Activated CD4-positive, alpha-beta T cell treated with anti-CD3 and anti-CD28 coated beads for 1 hour (primary cell): Measurements from ENCODE around the gene ALDH8A1.

Experiments used
- DNase-seq: peaks from one replicate; pipeline ENCODE4 v3.0.0-alpha.2; 2020

Gene ALDH8A1

DNA sequence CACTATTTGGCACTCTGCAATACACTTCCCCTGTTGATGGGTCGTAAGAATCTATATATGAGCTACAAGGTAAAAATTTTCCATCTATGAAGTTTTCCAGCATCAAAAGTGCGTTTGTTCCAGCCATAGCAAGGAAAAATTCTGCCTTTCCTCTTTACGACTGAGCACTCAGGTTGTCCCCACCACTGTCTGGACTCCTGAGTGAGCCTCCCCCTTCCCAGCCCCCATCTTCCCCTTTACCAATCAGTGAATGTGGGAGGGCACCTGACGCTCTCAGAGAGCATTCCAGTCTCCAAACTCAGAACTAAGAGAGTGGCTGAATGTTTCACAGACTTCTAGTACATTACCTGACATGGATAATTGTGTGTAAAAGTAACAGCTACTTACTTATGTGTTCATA lies at the start of gene ALDH8A1:
ALDH8A1 (minus strand) TSS at position 175 of the 400 bp plus-strand sequence; CDS start at position 127, 48 bp downstream.
- no peak for DNase-seq

GRCh38 chr6:134999107-134999506 lies 49.2 kb upstream of the ALDH8A1 start:
- no peak for DNase-seq

DNA sequence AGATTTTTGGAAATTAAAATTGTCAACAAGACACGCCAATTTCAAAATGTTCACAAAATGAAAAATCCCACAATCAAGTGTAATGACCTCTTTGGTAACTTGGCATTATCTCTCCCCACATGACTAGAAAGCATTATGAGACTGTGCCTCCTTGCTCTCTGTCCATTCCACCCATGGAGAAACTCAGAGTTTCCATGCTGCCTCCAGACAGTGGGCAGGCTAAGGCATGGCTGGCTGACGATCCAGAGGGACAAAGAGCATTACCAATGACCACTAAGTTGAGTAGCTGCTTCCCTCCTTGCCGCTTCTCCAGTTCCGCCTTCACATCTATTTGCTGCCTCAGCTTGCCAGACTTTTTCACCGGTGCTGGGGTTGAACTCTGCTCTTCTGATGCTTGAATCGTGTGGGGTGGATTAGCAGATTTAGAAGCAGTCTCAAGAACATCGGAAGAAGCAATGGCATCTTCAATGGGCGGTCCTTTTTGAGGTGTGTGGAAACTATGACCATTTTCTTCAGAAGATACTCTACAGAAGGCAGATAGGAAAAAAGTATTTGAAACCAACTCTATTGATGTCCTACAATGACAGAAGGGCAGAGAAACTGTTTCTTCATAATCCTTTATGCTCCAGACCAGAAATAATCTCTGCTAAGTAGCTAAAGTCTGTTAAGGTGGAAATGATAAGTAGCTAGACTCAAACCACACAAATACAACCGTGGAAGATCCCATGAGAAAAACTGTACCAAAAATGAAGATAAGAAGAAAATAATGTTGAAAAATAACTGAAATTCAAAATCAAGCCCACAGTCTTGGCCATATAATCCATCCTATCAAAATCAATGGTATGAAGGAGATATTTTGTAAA lies 47.5 kb upstream of the ALDH8A1 start:
- no peak for DNase-seq

GRCh38 chr6:134995536-134995935 lies 45.6 kb upstream of the ALDH8A1 start:
- DNase-seq, result no peak

- DNase-seq, result no peak
Observed at GRCh38 chr6:134994431-134994830, 44.5 kb upstream of the ALDH8A1 start.

DNA sequence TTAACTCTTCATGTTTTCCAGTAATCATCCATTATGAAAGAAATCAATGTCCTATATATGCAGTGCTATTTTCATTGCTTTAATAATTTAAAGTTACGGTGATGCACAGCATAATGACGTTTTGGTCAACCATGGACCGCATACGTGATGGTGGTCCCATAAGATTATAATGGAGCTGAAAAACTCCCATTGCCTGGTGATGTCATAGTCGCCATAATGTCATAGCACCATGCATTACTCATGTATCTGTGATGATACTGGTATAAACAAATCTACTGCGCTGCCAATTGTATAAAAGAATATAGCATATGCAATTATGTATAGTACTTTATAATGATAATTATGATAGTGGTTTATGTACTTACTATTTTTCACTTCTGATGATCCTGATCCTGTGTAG lies 42.3 kb upstream of the ALDH8A1 start:
- DNase-seq, result no peak

DNA sequence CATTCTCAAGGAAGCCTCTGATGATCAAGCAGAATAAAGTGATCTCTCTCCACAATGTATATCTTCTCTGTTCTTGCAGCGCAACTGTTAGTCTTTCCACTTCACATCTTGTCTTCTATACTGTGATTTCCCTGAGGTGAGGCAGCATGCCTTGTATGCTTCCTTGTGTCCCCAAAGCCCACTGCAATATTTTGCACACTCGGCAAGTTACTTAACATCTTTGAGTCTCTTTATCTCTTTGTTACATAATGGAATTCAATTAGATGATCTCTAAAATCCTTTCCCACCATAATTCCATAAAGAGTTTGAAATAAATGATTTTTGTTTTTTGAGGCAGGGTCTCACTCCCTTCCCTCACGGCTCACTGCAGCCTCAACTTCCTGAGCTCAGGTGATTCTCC lies 40.4 kb upstream of the ALDH8A1 start:
- no peak for DNase-seq

DNA sequence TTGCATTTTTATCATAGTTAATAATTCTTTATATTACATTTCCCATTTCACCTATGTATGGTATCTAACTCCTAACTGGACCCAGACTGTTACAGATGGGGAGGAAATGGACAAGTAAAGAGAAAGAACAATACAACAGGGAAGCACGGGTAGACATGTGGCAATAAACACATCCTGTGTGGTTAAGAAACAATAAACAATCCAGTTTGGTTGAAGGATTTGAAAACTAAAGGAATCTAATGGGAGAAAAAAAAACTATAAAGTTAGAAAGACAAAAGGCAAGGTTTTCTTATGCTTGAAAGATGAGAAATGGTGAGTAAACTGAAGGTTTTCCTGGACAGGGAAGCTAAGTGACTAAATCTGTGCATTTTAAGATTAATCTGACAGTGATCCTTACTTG lies 34.9 kb upstream of the ALDH8A1 start:
- no peak for DNase-seq

- DNase-seq, result no peak
Observed at GRCh38 chr6:134983823-134984222, 33.9 kb upstream of the ALDH8A1 start.

DNA sequence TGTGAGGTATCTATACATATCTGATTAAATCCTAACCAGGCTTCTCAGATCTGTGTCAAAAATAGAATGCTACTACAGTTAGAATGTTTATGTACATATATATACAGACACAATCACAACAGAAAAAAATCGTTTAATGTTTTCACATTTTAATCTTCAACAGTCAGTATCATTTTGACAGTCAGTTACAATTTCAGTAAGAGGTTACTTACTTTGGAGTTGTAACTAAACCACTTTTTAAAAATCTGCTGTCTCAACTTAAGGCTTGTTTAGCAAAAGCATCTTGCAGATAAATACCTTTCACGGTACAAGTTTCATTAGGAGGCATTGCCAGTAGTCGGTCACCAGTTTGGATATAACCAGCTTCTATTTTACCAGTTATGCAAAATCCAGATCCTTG lies 32.3 kb upstream of the ALDH8A1 start:
- DNase-seq, result no peak

DNA sequence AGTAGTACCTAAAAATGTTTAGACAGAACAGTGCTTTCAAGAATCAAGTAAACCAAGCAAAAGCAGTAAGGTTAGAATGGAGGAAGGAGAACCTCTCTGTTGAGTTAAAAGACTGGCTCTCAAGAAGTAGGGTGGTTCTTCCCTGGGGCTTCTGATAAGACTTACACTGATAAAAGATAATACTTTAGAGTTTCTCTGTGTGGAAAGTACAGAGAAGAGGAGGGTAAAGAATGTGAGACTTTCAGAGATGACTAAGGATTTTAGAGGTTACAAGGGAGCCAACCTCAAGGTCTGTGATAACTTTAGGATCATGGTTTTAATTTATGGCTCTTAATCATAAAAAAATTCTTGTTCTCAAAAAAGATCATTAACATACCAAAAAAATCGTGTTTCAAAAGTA lies 30.9 kb upstream of the ALDH8A1 start:
- DNase-seq, result no peak

GRCh38 chr6:134979142-134979541 lies 29.2 kb upstream of the ALDH8A1 start:
- DNase-seq, result no peak

DNA sequence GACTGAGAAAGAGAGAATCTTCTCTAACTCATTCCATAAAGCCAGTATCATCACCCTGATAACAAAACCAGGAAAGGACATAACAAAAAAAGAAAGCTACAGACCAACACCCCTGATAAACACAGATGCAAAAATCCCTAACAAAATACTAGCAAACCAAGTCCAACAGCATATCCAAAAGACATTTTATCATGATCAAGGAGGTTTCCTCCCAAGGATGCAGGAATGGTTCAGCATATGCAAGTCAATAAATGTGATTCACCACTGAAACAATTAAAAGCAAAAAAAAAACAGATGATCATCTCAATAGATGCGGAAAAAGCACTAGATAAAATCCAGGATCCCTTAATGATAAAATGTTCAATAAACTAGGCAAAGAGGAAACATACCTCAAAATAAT lies 24.5 kb upstream of the ALDH8A1 start:
- DNase-seq, result no peak

- no peak for DNase-seq
Observed at GRCh38 chr6:134967711-134968110, 17.8 kb upstream of the ALDH8A1 start.

- DNase-seq, result no peak
Observed at GRCh38 chr6:134964451-134965203, 14.7 kb upstream of the ALDH8A1 start.

- DNase-seq, result no peak
Observed at GRCh38 chr6:134962421-134962820, 12.5 kb upstream of the ALDH8A1 start.

DNA sequence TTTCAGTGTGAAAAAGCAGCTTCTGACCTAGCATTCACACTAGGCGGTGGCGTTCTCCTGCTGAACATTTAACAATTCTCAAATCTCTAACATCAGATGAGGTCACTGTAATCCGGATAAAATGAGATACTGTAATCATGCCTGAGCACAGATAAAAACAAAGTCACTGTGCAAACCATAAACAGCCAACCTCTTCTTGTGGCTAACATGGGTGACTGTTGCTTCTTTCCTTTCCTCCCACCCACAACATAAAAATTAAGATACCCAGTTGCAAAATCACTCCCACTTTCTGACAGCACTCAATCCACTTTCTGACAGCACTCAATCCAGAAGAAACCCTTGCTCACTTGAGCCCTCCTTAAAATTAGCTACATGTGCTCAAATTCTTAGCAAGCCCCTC lies 11.5 kb upstream of the ALDH8A1 start:
- no peak for DNase-seq

DNA sequence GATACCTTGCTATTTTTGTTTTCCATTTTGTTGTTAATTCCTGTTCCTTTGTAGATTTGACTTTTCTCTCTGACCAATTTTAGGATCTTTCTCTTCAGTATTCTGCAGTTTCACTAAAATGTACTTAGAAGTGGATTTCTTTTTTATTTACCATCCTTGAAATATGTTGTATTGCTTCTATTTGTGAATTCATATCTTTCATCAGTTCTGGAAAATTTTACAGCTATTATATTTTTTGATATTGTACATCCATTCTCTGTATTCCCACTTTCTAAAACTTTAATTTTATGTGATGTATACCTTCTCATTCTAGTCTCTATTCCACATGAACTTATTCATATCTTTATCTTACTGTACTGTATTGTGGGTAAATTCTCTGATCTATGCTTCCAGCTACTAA lies 9.7 kb upstream of the ALDH8A1 start:
- DNase-seq, result no peak

GRCh38 chr6:134956676-134957075 lies 6.8 kb upstream of the ALDH8A1 start:
- no peak for DNase-seq

DNA sequence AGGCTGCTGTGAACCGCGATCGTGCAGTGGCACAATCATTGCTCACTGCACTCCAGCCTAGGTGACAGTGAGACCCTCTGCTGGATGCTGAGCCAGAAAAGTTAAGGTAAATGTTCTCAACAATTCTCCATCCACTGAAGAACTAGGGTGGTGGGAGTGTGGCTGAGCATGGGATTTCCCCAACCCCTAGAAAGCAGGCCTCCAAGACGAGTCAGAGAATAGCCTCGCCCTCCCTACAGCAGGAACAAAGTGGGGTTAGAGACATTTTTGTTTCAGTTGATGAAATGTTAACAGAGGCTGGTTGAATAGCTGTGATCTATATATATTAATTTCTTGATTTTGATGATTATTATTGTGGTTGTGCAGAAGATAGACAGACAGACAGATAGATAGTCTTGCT lies 6.1 kb upstream of the ALDH8A1 start:
- no peak for DNase-seq

GRCh38 chr6:134954272-134955000 lies 4.5 kb upstream of the ALDH8A1 start:
- DNase-seq, result no peak

- no peak for DNase-seq
Observed at GRCh38 chr6:134951494-134952263, 1.8 kb upstream of the ALDH8A1 start.

DNA sequence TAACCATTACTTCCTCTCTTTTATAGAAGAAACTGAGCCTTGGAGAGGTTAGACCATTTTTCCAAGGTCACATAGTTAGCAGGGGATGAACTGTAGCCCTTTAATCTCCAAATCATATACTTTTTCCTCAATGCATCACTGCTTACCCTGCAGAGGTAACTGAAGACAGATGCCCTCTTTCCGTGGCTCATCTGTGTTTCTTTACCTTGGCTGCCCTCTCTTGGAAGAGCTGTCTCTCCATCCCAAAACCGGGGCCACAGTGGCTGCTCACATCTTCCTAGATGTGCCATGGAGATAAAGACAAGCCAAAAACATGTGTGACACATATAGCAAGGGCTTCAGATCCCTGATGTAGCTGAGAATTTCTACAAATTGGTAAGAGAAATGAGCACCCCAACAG lies 581 bp upstream of the ALDH8A1 start:
- no peak for DNase-seq
